NT2/D1 (cell line): ENCODE measurements around the gene PKP3.

Source experiments
- YY1 ChIP-seq: IDR thresholded peaks from 2 replicates; pipeline ENCODE4 v1.6.1; 2011; ENCODE audit not compliant: insufficient read length, insufficient read depth
- ZNF274 ChIP-seq: IDR thresholded peaks from 2 replicates; pipeline ENCODE4 v1.6.1; 2011; ENCODE audit warnings: mild to moderate bottlenecking, low read depth, low read length

- TF ChIP-seq ZNF274 (no peak), YY1 (no peak)
These were observed 6.7 kb upstream of the PKP3 start for GRCh38 chr11:387193-387793.
